ENCODE results near the gene MT1X. TPM values are rescaled to one million over a fixed set of nuclear protein-coding genes. Genes with fewer than 3 reads are reported as not detected.

Gene MT1X
- total and polyA plus RNA-seq, 2 donors from 2014 or later, result 223 to 476 TPM

DNA sequence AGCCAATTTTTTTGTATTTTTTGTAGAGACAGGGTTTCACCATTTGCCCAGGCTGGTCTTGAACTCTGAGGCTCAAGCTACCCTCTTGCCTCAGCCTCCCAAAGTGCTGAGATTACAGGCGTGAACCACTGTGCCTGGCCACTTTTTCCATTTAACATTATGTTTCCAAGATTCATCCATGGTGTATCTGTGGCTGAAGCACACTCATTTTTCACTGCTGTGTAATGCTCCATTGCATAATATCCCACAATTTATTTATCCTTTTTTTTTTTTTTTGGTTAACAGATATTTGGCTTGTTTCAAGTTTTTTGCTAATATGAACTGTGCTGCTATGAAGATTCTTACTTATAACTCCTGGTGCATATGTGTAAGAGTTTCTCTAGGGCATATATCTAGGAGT is 45.8 kb downstream of the MT1X start:
- DNase-seq (no peak), FAIRE-seq (no peak)
- H3K9me3 ChIP-seq (ENCODE audit: control insufficient read depth in 2 of 3, insufficient read depth in 1 of 3, low read length in 3 of 3), result no peaks in the 10 kb centered on the region
- TF ChIP-seq, protein P1, sequence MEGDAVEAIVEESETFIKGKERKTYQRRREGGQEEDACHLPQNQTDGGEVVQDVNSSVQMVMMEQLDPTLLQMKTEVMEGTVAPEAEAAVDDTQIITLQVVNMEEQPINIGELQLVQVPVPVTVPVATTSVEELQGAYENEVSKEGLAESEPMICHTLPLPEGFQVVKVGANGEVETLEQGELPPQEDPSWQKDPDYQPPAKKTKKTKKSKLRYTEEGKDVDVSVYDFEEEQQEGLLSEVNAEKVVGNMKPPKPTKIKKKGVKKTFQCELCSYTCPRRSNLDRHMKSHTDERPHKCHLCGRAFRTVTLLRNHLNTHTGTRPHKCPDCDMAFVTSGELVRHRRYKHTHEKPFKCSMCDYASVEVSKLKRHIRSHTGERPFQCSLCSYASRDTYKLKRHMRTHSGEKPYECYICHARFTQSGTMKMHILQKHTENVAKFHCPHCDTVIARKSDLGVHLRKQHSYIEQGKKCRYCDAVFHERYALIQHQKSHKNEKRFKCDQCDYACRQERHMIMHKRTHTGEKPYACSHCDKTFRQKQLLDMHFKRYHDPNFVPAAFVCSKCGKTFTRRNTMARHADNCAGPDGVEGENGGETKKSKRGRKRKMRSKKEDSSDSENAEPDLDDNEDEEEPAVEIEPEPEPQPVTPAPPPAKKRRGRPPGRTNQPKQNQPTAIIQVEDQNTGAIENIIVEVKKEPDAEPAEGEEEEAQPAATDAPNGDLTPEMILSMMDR (IDR thresholded peaks at IDR 0.05; ENCODE audit: borderline replicate concordance, extremely low read depth, insufficient read depth), result no peak
- intact Hi-C loops (cut with DNase I), result no loop called here
- H3K27me3 ChIP-seq (ENCODE audit: control insufficient read depth, insufficient read depth, low read length), result no peaks in the 10 kb centered on the region
- peaks cover 3 to 12% (median 6%) of the 10 kb centered on the region in 3 donors for H3K4me1 ChIP-seq (ENCODE audit: control insufficient read depth in 2 of 3, insufficient read depth in 2 of 3, low read depth in 1 of 3, low read length in 3 of 3)
- no peaks in the 10 kb centered on the region for H3K36me3 ChIP-seq (ENCODE audit: control insufficient read depth in 2 of 3, insufficient read depth in 3 of 3, low read length in 3 of 3)
- H3K27ac ChIP-seq (ENCODE audit: low read depth in 2 of 2, low read length in 2 of 2), result no peak overlapping the region
- H3K9ac ChIP-seq (ENCODE audit: low read length in 3 of 3), result no peak overlapping the region
- H3K4me3 ChIP-seq (ENCODE audit: low read length in 3 of 3), result no peak overlapping the region

DNA sequence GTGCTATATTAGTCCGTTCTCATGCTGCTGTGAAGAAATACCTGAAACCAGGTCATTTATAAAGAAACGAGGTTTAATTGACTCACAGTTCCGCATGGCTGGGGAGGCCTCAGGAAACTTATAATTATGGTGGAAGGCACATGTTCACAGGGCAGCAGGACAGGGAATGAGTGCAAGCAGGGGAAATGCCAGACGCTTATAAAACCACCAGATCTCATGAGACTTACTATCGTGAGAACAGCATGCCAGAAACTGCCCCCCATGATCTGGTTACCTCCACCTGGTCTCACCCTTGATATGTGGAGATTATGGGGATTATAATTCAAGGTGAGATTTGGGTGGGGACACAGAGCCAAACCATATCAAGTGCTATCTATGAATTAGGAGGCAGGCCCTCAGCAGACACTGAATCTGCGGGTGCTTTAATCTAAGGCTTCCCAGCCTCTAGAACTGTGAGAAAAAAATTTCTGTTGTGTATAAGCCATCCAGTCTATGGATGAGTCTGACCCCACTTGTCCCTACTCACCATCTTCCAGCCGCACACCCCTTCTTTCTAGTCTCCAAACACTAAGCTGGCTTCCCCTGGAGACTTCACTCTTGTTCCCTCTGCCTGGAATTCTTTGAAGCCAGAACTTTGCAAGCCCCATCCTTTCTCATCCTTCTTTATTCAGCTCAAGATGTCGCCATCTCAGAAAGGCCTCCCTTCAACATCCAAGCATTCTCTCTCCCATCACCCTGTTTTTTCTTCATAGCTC is 46.9 kb downstream of the MT1X start:
- Histone ChIP-seq H3K36me3 (ENCODE audit: control insufficient read depth in 2 of 3, insufficient read depth in 3 of 3, low read length in 3 of 3) (no peaks in the 10 kb centered on the region), H3K27ac (ENCODE audit: low read depth in 2 of 2, low read length in 2 of 2) (peak overlapping the region; percentile 16 to 80), H3K4me3 (ENCODE audit: low read length in 3 of 3) (peak overlapping the region; percentile 70 to 88 (median 75)), H3K4me1 (ENCODE audit: control insufficient read depth in 2 of 3, insufficient read depth in 2 of 3, low read depth in 1 of 3, low read length in 3 of 3) (peaks cover 3 to 12% (median 6%) of the 10 kb centered on the region in 3 donors), H3K27me3 (ENCODE audit: control insufficient read depth, insufficient read depth, low read length) (no peaks in the 10 kb centered on the region), H3K9ac (ENCODE audit: low read length in 3 of 3) (peak overlapping the region; percentile 33 to 93 (median 73)), H3K9me3 (ENCODE audit: control insufficient read depth in 2 of 3, insufficient read depth in 1 of 3, low read length in 3 of 3) (no peaks in the 10 kb centered on the region)
- intact Hi-C loops (cut with DNase I), result no loop called here
- TF ChIP-seq, protein P1 (IDR thresholded peaks at IDR 0.05; ENCODE audit: borderline replicate concordance, extremely low read depth, insufficient read depth), result no peak
- FAIRE-seq (no peak), DNase-seq (peak in 1 of 5 donors; percentile 16)

DNA sequence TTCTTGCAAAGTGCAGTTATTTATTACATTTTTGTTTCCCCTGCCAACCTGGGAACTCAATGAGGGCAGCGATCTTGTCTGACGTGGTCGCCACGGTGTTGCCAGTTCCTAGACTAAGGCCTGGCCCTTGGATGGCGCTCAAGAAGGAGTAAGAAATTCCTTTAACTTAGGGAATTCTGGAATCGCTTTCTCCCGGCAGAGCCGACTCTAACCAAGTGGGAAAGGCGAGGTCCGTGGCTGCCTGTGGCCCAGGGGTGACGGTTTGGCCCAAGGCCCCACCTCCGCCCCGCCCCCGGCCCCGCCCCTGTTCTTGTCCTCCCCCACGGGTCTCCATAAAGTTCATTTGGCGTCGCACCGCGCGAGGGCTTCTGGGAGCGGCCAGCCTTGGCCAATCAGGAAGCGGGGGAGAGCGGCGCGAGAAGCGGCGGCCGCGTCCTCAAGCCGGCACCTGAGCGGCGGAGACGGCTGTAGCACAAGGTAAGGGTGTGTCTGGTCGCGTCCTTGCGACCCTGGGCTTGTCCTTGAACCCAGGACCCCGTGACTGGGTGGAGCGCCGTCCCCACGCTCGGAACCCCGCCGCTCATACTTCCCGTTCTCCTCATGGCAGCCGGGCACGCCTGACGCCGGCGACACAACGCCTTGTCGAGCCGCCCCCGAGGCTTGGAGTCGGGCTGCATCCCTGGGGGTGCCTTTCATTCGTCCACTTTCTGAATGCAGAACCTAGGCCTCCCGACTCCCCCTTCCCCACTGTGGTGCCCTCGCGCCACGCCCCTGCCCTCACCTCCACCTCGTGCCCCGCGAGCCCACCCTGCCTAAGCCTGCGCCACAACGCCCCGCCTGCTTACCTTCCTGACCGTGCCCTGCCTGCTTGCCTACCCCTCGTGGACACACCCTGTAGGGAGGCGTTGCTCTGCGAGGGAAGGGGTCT is 47.7 kb downstream of the MT1X start, which contains the start of gene NUP93:
NUP93 (plus strand) TSS at position 395 of the 928 bp plus-strand sequence. CDS start 18,119 bp downstream, outside the sequence.
- intact Hi-C loops (cut with DNase I), result no loop called here
- peak within 1 kb of the TSS; percentile 75 to 88 (median 88) for H3K4me3 ChIP-seq (ENCODE audit: low read length in 3 of 3)
- peaks cover 3 to 12% (median 6%) of the 10 kb centered on the region in 3 donors for H3K4me1 ChIP-seq (ENCODE audit: control insufficient read depth in 2 of 3, insufficient read depth in 2 of 3, low read depth in 1 of 3, low read length in 3 of 3)
- H3K9ac ChIP-seq (ENCODE audit: low read length in 3 of 3), result peak within 1 kb of the TSS; percentile 66 to 93 (median 78)
- TF ChIP-seq, protein P1 (IDR thresholded peaks at IDR 0.05; ENCODE audit: borderline replicate concordance, extremely low read depth, insufficient read depth), result no peak
- no peak for FAIRE-seq
- H3K9me3 ChIP-seq (ENCODE audit: control insufficient read depth in 2 of 3, insufficient read depth in 1 of 3, low read length in 3 of 3), result no peaks in the 10 kb centered on the region
- H3K27ac ChIP-seq (ENCODE audit: low read depth in 2 of 2, low read length in 2 of 2), result peak within 1 kb of the TSS; percentile 16 to 80
- H3K27me3 ChIP-seq (ENCODE audit: control insufficient read depth, insufficient read depth, low read length), result no peaks in the 10 kb centered on the region
- no peaks in the 10 kb centered on the region for H3K36me3 ChIP-seq (ENCODE audit: control insufficient read depth in 2 of 3, insufficient read depth in 3 of 3, low read length in 3 of 3)
- DNase-seq, result peak; percentile 95 to 98 (median 96)

All from kidney (tissue), 14 donors.